Progenitor cell of endocrine pancreas (in vitro differentiated cells): Measurements from ENCODE around the gene ARHGAP10. TPM values are rescaled to one million over a fixed set of nuclear protein-coding genes. Genes with fewer than 3 reads are reported as not detected.

Experiments
- DNase-seq: peaks from one replicate; pipeline ENCODE4 v3.0.0; 2021; ENCODE audit warnings: low spot score; ENCODE audit not compliant: unreplicated experiment
- H3K27ac Mint-ChIP-seq: 2 replicates; pipeline ENCODE4 v1.8.0; 2021; ENCODE audit warnings: mild to moderate bottlenecking, moderate library complexity, mixed read lengths
- H3K27me3 Mint-ChIP-seq: 2 replicates; pipeline ENCODE4 v1.8.0; 2021; ENCODE audit warnings: mixed read lengths
- H3K36me3 Mint-ChIP-seq: 2 replicates; pipeline ENCODE4 v1.8.0; 2022; ENCODE audit warnings: mixed read lengths; ENCODE audit not compliant: insufficient read depth
- H3K4me1 Mint-ChIP-seq: 2 replicates; pipeline ENCODE4 v1.8.0; 2021; ENCODE audit warnings: low read depth, mixed read lengths
- H3K4me3 Mint-ChIP-seq: 2 replicates; pipeline ENCODE4 v1.8.0; 2021; ENCODE audit warnings: low read depth, mild to moderate bottlenecking, moderate library complexity, mixed read lengths
- H3K9me3 Mint-ChIP-seq: 2 replicates; pipeline ENCODE4 v1.8.0; 2021; ENCODE audit warnings: low read depth, mixed read lengths
- CTCF ChIP-seq: fragments of 200-600 bp; sonication (generic); IDR thresholded peaks from one replicate; pipeline ENCODE4 v1.5.0; 2021; ENCODE audit warnings: antibody characterized with exemption, mild to moderate bottlenecking; ENCODE audit not compliant: unreplicated experiment
- total RNA-seq: library from RNA; stranded (reverse); gene quantifications from 2 replicates; pipeline ENCODE4 v1.2.1, GENCODE V29; 2021

The ARHGAP10 gene
- total RNA-seq, 1 donor from 2014 or later: 11.0 TPM

- Mint-ChIP-seq H3K4me3 (no peak overlapping the region), H3K27me3 (peaks cover 2% of the 10 kb centered on the region), H3K9me3 (no peaks in the 10 kb centered on the region), H3K27ac (peak overlapping the region; percentile 76), H3K4me1 (peaks cover 30% of the 10 kb centered on the region), H3K36me3 (no peaks in the 10 kb centered on the region)
- no peak for TF ChIP-seq CTCF
- DNase-seq: no peak
Observed at GRCh38 chr4:147776716-147777115, 44.8 kb downstream of the ARHGAP10 start.

- DNase-seq: no peak
- Mint-ChIP-seq H3K9me3 (no peaks in the 10 kb centered on the region), H3K27me3 (peaks cover 2% of the 10 kb centered on the region), H3K4me3 (no peak overlapping the region), H3K36me3 (no peaks in the 10 kb centered on the region), H3K27ac (no peak overlapping the region), H3K4me1 (peaks cover 25% of the 10 kb centered on the region)
- no peak for TF ChIP-seq CTCF
Observed at GRCh38 chr4:147777456-147778091, 45.7 kb downstream of the ARHGAP10 start.

GRCh38 chr4:147778942-147779341 lies 47.1 kb downstream of the ARHGAP10 start:
- no peak overlapping the region for H3K4me3 Mint-ChIP-seq
- no peaks in the 10 kb centered on the region for H3K36me3 Mint-ChIP-seq
- peaks cover 22% of the 10 kb centered on the region for H3K4me1 Mint-ChIP-seq

GRCh38 chr4:147779451-147779850 lies 47.6 kb downstream of the ARHGAP10 start:
- no peak for TF ChIP-seq CTCF
- Mint-ChIP-seq H3K4me1 (peaks cover 22% of the 10 kb centered on the region), H3K27ac (no peak overlapping the region), H3K9me3 (no peaks in the 10 kb centered on the region), H3K4me3 (no peak overlapping the region), H3K36me3 (no peaks in the 10 kb centered on the region), H3K27me3 (peaks cover 2% of the 10 kb centered on the region)
- DNase-seq: no peak

More at GRCh38 chr4:147778942-147779341, 47.1 kb downstream of the ARHGAP10 start:
- Mint-ChIP-seq H3K27me3 (peaks cover 2% of the 10 kb centered on the region), H3K9me3 (no peaks in the 10 kb centered on the region), H3K27ac (no peak overlapping the region)
- TF ChIP-seq CTCF: no peak
- DNase-seq: no peak

GRCh38 chr4:147780137-147780777 lies 48.4 kb downstream of the ARHGAP10 start:
- no peaks in the 10 kb centered on the region for H3K9me3 Mint-ChIP-seq
- H3K27me3 Mint-ChIP-seq: peaks cover 2% of the 10 kb centered on the region
- H3K27ac Mint-ChIP-seq: no peak overlapping the region
- no peak for TF ChIP-seq CTCF
- H3K4me3 Mint-ChIP-seq: no peak overlapping the region
- H3K4me1 Mint-ChIP-seq: peaks cover 19% of the 10 kb centered on the region
- no peak for DNase-seq
- H3K36me3 Mint-ChIP-seq: no peaks in the 10 kb centered on the region
